Measurements from ENCODE around the gene ADAMTS6.
"Not testable (repeated sequence)": the region's sequence is repeated elsewhere in the genome, so short reads cannot be mapped to it uniquely, and the experiment has no call there.

Gene ADAMTS6

DNA sequence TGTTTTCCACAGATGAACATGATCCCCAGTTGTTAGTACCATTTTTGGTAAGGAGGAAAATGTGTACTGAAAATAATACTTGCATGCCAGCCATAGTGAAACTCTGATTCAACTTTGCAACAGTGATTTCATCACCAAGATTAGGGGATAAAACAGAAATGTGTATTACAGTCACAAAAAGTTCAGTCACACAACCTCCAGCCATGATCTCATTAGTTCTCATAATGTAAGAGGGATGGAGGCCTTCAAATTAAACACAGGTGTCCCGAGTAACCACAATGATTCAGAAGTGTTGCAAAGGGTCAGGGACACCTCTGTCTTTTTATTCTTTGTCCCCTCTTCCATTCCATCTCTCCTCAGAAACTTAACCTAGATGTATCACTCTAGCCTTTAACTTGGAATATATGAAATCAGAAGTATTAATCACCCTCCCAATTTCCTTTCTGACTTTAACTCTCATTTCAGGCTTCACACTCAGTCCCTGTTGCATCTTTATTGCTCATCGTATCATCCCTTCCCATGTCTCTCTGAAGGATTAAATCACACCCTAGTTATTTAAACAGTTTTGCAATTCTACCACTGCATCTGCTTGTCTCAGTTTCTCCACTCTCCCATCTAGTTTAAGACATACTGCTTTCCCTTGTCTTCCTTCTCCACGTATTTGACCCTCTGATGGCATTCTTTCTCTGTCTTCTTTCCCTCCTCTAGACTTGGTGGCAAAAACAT is 291.2 kb downstream of the ADAMTS6 start:
- DNase-seq: no peak

DNA sequence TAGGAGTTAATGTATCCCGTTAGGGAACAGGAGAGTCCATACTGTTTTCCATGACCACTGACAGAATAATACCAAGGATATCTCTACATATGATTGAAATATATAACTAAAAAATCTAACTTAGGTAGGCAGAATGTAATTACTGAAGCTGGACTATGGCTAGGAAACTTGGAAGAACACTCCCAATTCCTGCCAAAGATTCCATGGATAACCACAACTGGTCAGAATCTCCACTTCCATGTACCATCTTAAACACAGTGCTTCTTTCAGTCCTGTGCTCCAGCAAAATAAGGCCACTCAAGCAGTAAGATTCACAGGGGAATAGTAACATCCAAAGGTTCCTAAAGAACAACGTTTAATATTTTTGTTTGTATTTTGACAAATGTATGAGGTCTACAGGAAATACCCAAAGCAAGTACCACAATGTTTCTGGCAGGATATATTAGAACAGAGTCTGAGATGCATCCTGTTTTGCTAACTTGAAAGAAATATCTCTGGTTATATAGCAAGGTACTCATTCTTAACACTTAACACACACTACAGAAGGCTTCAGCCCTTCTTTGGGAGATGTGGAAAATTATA is 295.0 kb downstream of the ADAMTS6 start:
- DNase-seq: no peak

GRCh38 chr5:65185468-65185867 is 296.3 kb downstream of the ADAMTS6 start:
- DNase-seq: no peak

- no peak for DNase-seq
These were observed 296.9 kb downstream of the ADAMTS6 start for GRCh38 chr5:65184780-65185179.

- DNase-seq: not testable (repeated sequence)
These were observed 307.5 kb downstream of the ADAMTS6 start for GRCh38 chr5:65174231-65174630.

GRCh38 chr5:65173130-65173525 is 308.6 kb downstream of the ADAMTS6 start:
- no peak for DNase-seq

DNA sequence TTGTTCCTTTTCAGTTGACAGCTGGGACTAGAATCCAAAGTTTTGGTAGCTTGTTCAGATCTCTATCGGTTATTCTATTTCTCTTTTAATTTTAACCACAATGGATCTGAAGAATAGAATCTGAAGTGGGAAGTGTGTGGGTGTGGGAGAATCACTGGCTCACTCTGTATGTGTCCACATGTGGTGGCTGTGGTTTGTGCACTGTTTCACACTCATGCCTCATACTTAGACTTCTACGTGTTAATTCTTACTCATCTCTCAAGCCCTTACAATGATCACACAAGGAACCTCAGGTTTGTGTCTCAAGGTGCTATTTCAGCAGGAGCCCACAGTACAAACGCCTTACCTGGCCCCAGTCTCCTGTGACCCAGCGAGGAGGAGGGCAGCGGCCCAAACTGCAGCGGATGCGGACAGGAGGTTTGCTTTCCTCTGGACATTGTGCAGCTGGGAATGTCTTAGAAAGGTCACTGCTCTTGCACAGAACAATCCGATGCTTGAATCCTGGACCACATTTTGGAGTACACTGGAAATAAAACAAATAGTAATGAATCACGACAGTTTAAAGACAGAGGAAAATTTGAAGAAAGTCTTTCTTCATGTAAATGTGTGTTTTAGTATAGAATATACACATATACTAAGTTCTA is 309.1 kb downstream of the ADAMTS6 start:
- DNase-seq: no peak

DNA sequence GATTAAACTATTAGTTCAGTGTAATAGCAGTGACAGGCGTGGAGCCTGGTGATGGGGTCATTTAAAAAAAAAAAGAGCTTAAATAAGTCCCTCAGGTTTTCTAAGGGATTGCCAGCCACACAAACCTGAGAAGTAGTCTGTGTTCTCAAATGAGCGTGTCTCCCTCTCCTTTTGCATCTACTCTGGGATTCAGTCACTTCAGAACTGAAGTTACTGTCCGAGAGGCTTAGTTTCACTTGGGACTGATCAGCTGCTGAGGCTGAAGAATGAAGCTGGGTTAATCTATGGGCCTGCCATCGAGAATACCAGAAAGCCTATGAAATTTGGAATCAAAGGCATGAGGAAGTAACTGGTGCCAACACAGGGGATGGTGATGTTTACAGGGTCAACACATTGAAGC is 310.1 kb downstream of the ADAMTS6 start:
- DNase-seq: no peak

DNA sequence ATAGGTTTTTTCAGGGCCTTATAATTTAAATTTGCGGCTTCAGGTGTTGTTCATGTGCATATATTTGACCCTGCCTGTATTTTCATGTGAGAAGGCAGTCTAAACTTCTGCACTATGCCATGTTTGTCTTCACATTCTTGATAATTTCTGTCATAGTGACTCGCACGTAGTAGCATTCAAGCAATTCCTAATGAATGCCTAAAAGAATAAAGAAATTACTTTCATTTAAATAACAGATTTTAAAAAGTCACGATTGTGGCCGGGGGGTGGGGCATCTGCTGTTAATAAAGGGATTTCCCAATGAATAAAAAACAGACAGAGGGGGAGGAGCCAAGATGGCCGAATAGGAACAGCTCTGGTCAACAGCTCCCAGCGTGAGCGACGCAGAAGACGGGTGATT is 318.0 kb downstream of the ADAMTS6 start:
- DNase-seq: no peak

GRCh38 chr5:65161655-65162054 is 320.1 kb downstream of the ADAMTS6 start:
- no peak for DNase-seq

GRCh38 chr5:65157906-65158603 is 323.7 kb downstream of the ADAMTS6 start:
- no peak for DNase-seq

GRCh38 chr5:65156933-65157332 is 324.8 kb downstream of the ADAMTS6 start:
- no peak for DNase-seq

DNA sequence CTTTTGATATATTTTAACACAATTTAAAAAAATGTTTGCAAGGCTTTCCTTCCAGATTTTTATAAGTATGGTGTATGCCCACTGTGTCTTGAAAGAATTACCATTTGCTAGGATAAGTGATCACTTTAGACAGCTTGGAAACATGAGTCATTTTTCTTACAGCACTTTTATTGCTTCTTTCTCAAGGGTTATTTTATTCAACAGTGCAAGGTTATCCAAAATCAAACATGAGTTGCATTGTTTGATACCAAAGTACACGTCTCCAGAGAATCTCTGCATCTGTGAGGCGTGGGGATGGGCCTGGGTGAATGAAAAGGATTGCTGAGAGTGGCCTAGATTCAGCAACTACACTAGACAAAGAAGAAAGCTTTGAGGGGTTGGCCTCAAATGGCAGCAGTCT is 329.6 kb downstream of the ADAMTS6 start:
- DNase-seq: no peak

DNA sequence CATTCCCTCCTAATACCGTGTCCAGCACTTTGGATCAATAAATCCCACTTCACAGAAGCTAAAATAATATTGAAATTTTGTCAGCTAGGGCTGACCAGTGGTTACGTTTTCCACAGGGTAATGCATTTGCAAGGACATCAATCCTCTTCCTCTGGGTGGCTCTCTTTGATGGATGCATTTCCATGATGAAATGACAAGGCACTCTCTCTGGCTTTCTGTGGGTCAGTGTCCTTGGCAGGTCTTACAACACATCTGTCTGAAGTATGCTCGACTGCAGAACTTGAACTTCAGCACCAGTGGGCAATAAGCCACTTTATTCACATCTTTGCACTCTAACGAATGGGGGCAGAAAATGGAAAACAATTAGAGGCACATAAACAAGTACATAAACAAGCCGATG is 330.1 kb downstream of the ADAMTS6 start:
- no peak for DNase-seq

DNA sequence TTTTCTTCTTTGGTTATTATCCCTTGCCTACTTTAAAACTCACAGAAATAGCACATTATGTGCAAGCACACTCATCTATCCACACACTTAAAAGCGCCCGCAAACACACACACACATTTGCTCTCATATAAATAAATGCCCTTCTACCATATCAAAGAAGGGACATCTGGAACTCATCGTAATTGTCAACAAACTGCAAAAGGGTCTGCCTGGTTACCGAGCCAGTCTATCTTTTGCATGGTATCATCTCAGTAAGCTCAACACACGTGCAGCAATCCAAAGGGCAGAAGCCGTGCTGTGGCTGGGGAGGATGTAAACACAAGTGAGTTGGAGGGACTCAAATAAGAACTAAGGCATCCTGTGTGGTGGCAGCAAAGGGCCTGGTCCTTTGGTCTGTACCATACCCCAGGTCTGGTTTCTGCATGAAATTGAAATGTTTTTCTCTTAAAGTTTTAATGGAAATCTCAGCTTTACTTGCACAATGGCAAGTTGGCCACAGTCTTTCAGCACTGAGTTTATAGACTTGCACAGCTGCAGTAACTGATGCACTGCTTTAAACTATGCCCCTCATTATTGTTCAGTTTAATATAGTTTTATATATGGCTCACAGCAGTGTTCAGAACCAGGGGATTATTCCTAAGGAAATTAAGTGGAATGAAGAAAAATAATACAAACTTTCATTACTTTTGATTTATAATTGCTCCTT is 331.0 kb downstream of the ADAMTS6 start:
- DNase-seq: no peak

GRCh38 chr5:65149827-65150226 is 331.9 kb downstream of the ADAMTS6 start:
- DNase-seq: no peak

GRCh38 chr5:65144136-65144871 is 337.4 kb downstream of the ADAMTS6 start:
- DNase-seq: no peak

- DNase-seq: no peak
These were observed 339.2 kb downstream of the ADAMTS6 start for GRCh38 chr5:65142511-65143011.

DNA sequence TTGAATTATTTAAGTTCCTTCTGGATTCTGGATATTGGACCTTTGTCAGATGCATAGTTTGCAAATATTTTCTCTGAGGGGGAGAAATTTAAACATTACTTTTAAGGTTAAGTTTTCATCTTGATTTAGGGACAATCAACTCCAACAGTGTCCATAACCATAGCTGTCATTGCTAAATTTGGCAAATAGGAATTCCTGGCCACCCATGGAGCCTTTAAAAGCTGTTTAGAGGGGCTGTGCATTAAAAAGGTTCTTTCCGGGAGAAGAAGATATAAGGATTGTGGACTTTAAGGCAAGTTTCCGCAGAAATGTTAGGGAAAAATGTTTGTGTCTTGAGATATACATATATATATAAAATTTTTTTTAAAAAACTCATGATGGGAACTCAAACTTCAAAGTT is 339.7 kb downstream of the ADAMTS6 start:
- no peak for DNase-seq

- DNase-seq: no peak
These were observed 340.2 kb downstream of the ADAMTS6 start for GRCh38 chr5:65141493-65141892.

GRCh38 chr5:65137631-65138030 is 344.1 kb downstream of the ADAMTS6 start:
- DNase-seq: no peak

DNA sequence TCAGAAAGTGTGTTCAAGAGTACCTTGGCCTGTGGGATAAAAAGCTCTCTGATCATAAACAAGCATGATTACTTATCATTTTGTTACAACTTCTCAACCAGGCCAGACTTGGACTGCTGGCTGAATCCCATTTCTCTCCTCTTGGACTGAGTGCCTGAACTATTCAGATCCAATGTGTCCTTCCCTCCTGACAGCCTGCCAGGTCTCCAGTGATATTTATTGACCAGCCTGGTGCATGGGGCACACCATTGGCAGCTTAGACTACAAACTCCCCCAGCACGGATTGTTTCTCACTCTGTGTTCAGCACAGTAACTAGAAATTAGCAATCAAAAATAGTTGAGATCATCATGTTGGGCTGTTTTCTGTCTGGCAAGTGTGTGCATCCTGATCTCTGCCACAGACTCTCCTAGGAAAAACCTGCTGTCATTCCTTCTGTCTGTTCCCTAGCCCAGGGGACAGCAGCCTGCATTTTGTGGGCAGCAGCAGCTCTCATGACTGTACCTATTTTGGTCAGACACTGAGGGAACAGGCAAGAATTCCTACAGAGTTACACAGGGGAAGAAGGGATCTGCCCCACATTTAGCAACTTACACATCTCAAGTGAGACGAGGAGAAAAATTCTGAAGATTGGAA is 348.1 kb downstream of the ADAMTS6 start:
- DNase-seq: no peak

Measured in DMS53 (cell line).